Measurements from ENCODE around the gene AURKB. TPM values are rescaled to one million over a fixed set of nuclear protein-coding genes. Genes with fewer than 3 reads are reported as not detected.
A peak's percentile ranks its signal among the peaks of the same experiment; 100 is the strongest.

Gene AURKB
- total and polyA plus RNA-seq, 2 of the 13 experiments (the other 11 are each of a cell fraction or from before 2014, with no cell fraction given), result 29.5 to 75.3 TPM

DNA sequence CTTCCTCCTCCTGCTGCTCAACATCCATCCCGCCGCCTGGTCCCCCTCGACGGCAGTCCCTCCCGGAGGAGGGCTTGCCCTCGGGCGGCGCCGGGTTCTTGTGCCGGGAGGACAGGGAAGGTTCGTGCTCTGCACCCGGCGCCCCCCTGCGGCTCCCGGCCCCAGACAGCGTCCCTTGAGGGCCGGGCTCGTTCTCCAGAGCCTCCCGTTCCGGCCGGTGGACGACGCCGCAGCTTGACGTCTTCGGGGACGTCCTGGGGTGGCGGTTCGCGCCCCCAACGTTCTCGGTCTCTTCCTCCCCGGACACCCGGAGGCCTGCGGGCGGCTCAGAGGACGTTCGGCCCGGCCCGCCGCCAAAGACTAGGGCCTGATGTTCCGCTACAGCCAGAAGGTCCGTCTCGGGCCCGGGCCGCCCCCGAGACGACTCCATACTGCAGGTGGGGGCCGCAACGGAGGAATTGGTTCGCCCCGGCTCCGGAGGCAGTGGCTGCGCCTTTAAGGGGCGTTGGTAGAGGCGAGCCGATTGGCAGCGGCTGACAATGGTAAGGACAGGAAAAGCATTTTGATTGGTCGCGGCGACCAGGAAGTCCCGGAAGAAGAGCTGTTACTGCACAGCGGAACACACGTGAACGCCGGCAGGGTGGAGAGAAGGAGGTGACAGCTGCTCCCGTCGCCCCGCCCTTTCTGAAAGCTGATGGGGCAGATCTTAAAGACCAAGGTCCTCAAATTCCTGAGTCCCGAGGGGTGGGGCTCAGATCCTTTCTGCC is 20.5 kb downstream of the AURKB start, which contains the start of gene BORCS6 (continued):
- TF ChIP-seq, protein P1, sequence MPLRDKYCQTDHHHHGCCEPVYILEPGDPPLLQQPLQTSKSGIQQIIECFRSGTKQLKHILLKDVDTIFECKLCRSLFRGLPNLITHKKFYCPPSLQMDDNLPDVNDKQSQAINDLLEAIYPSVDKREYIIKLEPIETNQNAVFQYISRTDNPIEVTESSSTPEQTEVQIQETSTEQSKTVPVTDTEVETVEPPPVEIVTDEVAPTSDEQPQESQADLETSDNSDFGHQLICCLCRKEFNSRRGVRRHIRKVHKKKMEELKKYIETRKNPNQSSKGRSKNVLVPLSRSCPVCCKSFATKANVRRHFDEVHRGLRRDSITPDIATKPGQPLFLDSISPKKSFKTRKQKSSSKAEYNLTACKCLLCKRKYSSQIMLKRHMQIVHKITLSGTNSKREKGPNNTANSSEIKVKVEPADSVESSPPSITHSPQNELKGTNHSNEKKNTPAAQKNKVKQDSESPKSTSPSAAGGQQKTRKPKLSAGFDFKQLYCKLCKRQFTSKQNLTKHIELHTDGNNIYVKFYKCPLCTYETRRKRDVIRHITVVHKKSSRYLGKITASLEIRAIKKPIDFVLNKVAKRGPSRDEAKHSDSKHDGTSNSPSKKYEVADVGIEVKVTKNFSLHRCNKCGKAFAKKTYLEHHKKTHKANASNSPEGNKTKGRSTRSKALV (CRISPR knock-in tag; IDR thresholded peaks at IDR 0.05), result no peak
- TF ChIP-seq UBTF (CRISPR knock-in tag; IDR thresholded peaks at IDR 0.05) (peak; percentile 94), SP140L (CRISPR knock-in tag; IDR thresholded peaks at IDR 0.05; ENCODE audit: borderline replicate concordance) (no peak), MTA3 (CRISPR knock-in tag; IDR thresholded peaks at IDR 0.05) (no peak), GFI1 (CRISPR knock-in tag; IDR thresholded peaks at IDR 0.05; ENCODE audit: borderline replicate concordance) (no peak; the same call in 1 of the 2 replicates), GABPB1 (CRISPR knock-in tag; IDR thresholded peaks at IDR 0.05) (peak; percentile 79), ATF7-NPFF (CRISPR knock-in tag; IDR thresholded peaks at IDR 0.05; ENCODE audit: low read depth) (0 out of 2 replicates have a peak, but pooled peaks have one; percentile 41), ZNF260 (CRISPR knock-in tag; IDR thresholded peaks at IDR 0.05; ENCODE audit: borderline replicate concordance, low read depth) (no peak), ZNF761 (CRISPR knock-in tag; conservative IDR thresholded peaks at IDR 0.05) (peak; percentile 77; the same call in 1 of the 2 replicates), HMGXB3 (CRISPR knock-in tag; IDR thresholded peaks at IDR 0.05; ENCODE audit: borderline replicate concordance) (peak; percentile 51; the same call in 1 of the 2 replicates), ZFAT (CRISPR knock-in tag; conservative IDR thresholded peaks at IDR 0.05) (no peak), MIXL1 (CRISPR knock-in tag; IDR thresholded peaks at IDR 0.05) (no peak), CSRNP2 (CRISPR knock-in tag; conservative IDR thresholded peaks at IDR 0.05; ENCODE audit: low read depth) (no peak), ZNF550 (CRISPR knock-in tag; IDR thresholded peaks at IDR 0.05; ENCODE audit: borderline replicate concordance) (no peak)
- TF ChIP-seq, protein P2, sequence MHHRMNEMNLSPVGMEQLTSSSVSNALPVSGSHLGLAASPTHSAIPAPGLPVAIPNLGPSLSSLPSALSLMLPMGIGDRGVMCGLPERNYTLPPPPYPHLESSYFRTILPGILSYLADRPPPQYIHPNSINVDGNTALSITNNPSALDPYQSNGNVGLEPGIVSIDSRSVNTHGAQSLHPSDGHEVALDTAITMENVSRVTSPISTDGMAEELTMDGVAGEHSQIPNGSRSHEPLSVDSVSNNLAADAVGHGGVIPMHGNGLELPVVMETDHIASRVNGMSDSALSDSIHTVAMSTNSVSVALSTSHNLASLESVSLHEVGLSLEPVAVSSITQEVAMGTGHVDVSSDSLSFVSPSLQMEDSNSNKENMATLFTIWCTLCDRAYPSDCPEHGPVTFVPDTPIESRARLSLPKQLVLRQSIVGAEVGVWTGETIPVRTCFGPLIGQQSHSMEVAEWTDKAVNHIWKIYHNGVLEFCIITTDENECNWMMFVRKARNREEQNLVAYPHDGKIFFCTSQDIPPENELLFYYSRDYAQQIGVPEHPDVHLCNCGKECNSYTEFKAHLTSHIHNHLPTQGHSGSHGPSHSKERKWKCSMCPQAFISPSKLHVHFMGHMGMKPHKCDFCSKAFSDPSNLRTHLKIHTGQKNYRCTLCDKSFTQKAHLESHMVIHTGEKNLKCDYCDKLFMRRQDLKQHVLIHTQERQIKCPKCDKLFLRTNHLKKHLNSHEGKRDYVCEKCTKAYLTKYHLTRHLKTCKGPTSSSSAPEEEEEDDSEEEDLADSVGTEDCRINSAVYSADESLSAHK (CRISPR knock-in tag; IDR thresholded peaks at IDR 0.05; ENCODE audit: borderline replicate concordance), result no peak

Measured in HepG2 (cell line).